GM21619 (cell line): Measurements from ENCODE around the gene GIMAP8.
"Not testable (repeated sequence)": the region's sequence is repeated elsewhere in the genome, so short reads cannot be mapped to it uniquely, and the experiment has no call there.

Source experiments
- ATAC-seq: cut with Tn5 transposase; IDR thresholded peaks from one replicate; pipeline ENCODE4 v1.9.1; 2021; ENCODE audit not compliant: unreplicated experiment

The GIMAP8 gene

DNA sequence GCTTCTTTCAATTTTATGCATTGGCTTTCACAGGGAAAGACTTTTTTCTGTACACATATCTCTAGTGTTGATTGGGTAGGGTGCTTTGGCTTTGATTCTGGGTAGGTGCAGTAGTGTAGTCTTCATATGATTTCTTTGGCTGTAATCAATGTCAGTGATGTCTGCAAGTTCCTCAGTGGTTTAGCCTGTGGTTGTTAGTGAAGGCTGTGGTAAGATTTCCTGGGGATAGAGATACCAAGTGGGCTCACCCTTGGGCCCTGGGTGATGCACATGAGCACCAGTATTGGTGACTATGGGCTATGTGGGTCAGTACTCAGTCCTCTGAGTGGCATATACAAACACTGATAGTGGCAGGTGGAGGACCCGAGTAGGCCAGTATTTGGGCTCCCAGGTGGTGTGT is 13.0 kb downstream of the GIMAP8 start:
- no peak for ATAC-seq

DNA sequence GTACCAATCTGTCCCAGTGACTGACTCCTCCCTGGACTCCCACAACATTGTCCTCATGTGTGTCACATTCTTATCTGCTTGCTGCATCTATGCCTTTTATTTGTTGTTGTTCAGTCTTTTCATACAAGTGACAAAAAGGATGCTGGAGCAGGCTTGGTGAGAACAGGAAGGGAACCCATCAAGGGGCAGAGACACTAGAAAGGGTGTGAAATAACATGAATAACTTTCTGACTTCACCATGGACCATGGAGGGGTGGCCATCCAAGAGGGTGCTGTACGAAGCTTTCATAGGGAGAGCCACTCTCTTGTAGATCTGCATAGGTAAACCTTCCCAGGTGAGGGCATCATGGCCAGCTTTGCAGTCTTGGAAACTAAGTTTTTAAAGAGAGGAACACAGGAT is 14.5 kb downstream of the GIMAP8 start:
- ATAC-seq, result no peak

- ATAC-seq, result no peak
Measured at GRCh38 chr7:150465414-150465813, 15.0 kb downstream of the GIMAP8 start.

DNA sequence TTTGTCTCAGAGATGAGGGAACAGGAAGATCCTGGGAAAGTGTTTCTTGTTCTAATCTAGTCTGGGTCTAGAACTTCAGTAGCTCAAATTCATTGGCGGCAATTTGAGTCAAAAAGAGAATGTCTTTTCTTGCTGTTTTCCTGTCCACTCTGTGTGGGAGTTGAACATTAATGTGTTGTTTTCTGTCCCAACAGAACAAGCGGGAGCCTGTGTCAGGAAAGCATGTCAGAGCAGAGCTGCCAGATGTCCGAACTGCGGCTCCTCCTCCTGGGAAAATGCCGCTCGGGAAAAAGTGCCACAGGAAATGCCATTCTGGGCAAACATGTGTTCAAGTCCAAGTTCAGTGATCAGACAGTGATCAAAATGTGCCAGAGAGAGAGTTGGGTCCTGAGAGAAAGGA is 16.0 kb downstream of the GIMAP8 start:
- ATAC-seq, result no peak

- ATAC-seq, result no peak
Measured at GRCh38 chr7:150468241-150468640, 17.8 kb downstream of the GIMAP8 start.

DNA sequence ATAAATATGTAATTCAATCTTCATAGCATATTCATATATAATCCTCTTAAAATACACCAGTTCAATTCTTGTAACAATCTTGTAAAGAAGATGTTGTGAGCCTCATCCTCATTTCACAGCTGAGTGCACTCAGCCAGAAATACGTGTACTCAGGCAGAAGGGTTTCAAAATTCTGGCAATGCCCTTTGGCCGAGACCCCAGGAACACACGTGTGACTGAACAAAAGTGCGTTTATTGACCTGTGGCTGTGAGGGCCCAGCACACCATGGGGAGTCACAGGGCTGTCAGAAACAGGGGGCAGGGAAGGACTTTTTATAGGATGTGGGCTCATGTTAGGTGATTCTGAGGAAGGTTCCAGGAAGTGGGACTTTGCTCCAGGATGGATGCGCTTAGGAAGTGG is 21.5 kb downstream of the GIMAP8 start:
- no peak for ATAC-seq

DNA sequence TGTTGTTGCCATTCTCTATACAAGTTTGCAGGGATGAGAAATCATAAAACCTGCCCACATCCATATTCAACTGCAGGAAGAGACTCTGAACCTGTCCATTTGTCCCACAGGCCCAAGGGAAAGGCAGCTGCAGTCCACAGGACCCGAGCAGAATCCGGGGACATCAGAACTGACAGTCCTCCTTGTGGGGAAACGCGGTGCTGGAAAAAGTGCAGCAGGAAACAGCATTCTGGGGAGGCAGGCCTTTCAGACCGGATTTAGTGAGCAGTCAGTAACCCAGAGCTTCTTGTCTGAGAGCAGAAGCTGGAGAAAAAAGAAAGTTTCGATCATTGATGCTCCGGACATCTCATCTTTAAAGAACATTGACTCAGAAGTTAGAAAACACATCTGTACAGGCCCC is 23.5 kb downstream of the GIMAP8 start:
- no peak for ATAC-seq

DNA sequence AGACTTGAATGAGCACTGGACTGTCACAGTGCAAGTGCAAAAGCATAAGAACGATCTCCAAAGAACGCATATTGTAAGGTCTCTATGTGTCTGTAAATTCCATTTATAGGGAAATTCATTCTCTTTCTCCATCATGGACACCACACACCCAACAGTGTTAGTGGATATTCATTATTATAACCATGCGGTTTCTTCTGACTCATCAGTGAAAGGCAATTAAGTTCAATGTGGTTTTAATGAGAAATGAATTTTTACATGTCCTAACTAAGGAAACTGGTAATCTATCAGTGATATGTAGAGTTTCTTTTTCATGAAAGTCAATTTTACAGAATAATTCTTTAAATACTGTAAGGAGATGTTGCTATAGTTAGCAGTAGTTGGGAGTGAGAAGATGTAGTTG is 25.9 kb downstream of the GIMAP8 start:
- no peak for ATAC-seq

DNA sequence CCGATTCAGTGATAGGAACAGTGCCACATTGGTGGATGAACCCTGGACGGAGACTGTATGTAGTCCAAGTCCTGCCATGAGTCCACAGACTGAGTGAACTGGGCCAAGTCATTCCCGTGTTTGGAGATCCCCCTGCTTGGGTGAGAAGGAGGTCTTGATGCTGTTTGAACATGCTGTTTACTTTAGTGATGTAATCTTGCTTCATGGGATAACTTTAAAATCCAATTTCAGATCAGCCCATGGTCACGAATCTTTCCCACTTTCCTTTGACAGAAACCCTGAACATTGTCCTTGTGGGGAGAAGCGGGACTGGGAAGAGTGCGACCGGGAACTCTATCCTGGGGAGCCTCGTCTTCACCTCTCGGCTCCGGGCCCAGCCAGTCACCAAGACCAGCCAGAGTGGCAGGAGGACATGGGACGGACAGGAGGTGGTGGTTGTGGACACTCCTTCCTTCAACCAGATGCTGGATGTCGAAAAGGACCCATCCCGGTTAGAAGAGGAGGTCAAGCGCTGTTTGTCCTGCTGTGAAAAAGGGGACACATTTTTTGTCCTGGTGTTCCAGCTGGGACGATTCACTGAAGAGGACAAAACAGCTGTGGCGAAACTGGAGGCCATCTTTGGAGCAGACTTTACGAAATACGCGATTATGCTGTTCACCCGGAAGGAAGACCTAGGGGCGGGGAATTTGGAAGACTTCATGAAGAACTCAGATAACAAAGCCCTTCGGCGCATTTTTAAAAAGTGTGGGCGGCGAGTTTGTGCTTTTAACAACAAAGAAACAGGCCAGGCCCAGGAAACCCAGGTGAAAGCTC is 26.6 kb downstream of the GIMAP8 start:
- no peak for ATAC-seq

GRCh38 chr7:150479023-150479716 is 28.7 kb downstream of the GIMAP8 start:
- no peak for ATAC-seq

DNA sequence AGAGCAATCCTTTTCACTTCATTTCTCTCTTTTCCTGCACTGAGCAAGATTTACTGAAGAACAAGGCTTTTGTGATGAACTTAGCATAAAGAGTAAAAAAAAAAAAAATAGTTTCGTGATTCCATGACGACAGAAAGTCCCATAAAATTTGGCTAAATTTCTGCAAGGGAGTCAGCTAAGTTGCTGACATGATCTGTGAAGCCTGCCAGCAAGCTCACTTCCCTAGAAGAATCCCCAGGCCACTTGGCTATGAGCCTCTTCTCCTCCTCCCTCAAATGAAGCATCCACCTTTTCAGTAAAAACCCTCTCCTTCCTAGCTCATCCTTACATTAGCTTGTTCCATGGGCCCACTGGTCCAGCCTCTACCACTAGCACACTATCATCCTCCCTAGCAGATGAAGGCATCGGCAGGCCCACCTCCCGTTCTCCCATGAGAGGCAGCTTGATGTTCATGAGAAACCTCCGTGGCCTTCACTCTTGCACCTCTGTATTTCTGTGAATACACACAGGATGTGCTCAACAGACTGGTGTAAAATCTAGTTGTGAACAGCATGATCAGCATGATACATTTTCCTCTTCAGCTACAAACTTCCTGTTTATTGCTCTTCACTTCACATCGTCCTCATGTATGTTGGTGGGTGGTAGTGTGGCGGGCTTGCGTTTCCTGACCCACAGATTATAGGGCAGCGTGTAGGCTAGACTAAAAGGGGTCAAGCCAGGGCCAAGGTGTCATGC is 30.9 kb downstream of the GIMAP8 start:
- ATAC-seq, result no peak

DNA sequence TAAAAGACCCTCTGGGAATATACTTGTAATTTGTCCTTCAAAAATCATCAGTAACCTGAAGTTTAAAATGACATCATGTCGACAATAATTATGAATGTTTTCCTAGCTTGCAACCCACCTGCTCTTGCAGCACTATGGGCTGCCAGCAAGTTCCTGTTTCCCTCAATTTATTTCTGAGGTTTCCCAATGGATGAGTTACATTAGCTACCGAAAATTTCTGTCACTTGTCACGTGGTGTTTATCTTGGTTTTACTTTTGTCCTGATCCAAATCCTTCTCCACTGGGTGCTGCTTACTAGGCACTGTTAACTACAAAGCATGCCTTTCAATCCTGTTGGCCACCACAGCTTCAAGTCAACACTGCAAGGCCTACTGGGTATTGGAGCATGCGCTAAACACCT is 31.5 kb downstream of the GIMAP8 start:
- no peak for ATAC-seq

DNA sequence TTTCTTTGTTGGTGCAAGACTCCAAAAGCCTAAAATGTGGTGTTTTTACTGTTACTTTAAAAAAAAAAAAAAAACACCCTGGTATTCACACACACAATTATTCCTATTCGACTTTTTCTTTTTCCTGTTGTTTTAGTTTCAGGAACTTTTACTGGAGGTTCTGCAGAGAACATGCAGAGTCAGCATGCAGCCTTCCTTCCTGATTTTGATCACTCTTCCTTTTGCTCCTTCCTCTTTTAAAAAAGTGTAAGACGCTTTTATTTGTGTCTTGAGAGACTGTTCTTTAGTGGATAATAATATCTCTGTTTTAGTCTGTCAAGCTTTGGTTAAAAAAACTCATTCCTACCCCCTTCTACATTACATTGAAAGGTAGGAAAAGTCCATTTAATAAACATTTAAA is 33.1 kb downstream of the GIMAP8 start:
- not testable (repeated sequence) for ATAC-seq

DNA sequence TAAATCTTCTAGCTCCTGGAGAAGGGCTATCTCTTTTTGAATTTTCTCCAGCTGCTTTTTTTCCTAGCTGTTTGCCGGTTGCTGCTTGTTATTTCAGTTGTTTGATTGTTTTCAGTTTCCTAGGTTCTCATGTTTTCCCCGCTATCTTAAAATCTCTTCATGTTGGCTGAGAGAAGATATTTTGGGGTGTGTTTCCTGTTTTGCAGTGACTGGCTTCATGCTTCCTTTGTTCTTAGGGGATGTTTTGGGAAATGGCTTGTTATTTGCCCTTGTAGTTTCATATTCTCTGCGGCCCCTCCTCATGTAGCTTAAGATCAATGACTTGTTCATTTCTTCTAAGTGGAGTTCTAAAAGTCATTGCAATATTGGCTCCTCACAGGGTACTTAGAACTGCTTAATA is 33.6 kb downstream of the GIMAP8 start:
- not testable (repeated sequence) for ATAC-seq

GRCh38 chr7:150487625-150488024 is 37.2 kb downstream of the GIMAP8 start:
- ATAC-seq, result no peak

DNA sequence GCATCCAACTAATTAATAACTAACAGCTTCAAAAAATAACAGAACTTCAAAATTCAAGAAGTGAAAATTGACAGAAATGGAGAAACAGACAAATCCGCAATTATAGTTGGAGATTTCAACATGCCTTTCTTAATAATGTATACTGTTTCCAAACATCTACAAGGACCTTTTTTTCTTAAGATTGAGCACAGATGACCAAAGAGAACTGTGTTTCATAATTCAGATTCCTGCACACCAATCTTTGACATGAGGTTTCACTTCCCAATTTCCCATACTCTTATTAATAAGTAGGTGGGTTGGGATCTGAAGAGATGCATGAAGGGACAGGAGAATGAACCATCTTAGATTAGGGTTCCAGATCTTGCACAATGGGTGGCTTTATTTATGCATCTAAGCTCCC is 39.4 kb downstream of the GIMAP8 start:
- no peak for ATAC-seq

DNA sequence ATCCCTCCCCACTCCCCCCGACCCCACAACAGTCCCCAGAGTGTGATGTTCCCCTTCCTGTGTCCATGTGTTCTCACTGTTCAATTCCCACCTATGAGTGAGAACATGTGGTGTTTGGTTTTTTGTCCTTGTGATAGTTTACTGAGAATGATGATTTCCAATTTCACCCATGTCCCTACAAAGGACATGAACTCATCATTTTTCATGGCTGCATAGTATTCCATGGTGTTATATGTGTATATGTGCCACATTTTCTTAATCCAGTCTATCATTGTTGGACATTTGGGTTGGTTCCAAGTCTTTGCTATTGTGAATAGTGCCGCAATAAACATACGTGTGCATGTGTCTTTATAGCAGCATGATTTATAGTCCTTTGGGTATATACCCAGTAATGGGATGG is 43.0 kb downstream of the GIMAP8 start:
- ATAC-seq, result not testable (repeated sequence)

- no peak for ATAC-seq
Measured at GRCh38 chr7:150502519-150502918, 52.1 kb downstream of the GIMAP8 start.

- ATAC-seq, result no peak
Measured at GRCh38 chr7:150503155-150503554, 52.7 kb downstream of the GIMAP8 start.

DNA sequence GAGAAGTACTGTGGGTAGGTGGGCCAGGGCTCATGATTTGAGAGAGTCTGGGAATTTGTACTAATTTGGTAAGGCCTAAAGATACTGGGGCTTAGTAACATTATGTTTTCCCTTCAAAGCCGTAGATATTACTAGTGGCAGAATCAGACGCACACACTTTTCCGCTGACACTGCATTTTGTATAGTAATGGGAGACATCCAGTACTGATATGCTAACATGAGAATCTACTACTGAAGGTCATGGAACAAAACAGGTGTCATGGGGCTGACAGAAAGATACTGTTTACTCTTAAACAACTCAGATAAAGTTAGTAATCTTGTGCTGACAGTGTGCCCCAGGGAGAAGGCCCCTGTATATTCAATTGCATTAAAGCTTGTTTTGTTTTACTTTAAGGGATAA is 53.2 kb downstream of the GIMAP8 start:
- no peak for ATAC-seq

GRCh38 chr7:150507947-150508602 is 57.6 kb downstream of the GIMAP8 start:
- ATAC-seq, result no peak
